HG02759 (cell line): ENCODE results near the gene ETS1.

Experiments used
- ATAC-seq: cut with Tn5 transposase; IDR thresholded peaks from one replicate; pipeline ENCODE4 v1.9.1; 2021; ENCODE audit warnings: mild to moderate bottlenecking, moderate library complexity; ENCODE audit not compliant: unreplicated experiment

The ETS1 gene

DNA sequence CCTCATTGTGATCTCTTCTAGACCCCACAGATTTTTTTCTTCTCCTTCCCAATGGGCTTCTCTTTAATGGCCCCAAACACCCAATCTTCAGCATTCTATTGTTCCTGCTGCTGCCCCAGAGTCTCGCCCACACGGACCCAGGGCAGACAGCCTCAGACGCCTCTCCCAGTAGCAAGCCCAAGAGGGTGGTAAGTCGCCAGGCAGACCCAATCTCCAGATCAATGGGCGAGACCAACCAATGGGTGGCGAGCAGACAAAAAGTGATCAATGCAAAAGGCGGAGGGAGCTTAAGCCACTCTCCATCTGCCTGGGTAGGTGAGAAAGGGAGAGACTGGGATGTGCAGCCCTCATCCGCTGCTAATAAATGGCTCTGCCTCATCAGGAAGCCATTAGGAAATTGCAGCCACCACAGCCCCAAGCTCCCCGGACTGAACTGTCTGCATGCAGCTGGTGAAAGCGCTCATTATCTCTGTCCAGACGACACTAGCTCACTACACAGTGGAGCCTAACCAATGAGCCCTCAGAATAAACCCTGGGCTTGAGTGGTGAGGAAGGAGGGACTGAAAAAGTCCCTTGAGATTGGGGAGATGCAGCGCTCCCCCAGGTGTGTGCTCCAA lies 81.8 kb downstream of the ETS1 start:
- ATAC-seq, result no peak

GRCh38 chr11:128504486-128504885 lies 82.9 kb downstream of the ETS1 start:
- ATAC-seq, result no peak

- no peak for ATAC-seq
Observed at GRCh38 chr11:128503245-128503991, 83.9 kb downstream of the ETS1 start.

DNA sequence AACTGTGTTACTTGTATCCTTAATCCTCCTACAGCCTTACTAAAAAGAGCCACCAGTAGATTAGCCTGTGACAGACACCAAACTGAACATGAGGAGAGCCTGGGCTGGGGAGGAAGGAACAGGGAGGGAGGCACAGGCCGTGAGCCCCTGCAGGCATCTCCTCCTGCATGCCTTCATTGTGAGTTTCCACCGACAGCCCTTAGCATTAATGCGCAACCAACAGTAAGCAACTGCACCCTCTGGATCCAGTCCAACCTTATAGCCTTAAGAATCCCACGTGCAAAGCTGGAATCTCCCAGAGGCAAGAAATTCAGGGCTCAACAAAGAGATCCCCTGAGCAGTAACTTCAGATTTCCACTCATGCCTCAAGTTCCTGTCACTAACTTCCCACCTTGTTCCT lies 84.6 kb downstream of the ETS1 start:
- ATAC-seq, result no peak

- ATAC-seq, result no peak
Observed at GRCh38 chr11:128501632-128502549, 85.5 kb downstream of the ETS1 start.

GRCh38 chr11:128501008-128501407 lies 86.3 kb downstream of the ETS1 start:
- no peak for ATAC-seq

DNA sequence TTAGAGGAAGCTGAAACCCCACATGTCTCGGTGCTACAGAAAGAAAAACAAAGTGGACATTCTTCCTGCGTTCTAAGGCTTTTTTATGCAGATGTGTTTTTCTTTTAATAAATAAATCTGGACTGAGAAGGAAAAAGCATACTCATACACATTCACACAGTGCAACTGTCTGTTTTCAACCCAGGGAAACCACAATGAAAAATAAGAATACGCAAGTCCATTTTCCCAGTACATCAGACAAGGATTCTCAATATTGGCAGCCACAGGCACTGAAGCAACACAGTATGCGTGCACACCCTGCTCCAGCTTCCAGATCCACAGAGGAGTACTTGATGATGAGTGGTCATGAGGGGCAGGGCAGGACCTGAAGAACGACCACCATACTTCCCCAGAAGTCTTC lies 86.9 kb downstream of the ETS1 start:
- ATAC-seq, result no peak

- ATAC-seq, result no peak
Observed at GRCh38 chr11:128499613-128500253, 87.6 kb downstream of the ETS1 start.

GRCh38 chr11:128498721-128499245 lies 88.6 kb downstream of the ETS1 start:
- no peak for ATAC-seq

DNA sequence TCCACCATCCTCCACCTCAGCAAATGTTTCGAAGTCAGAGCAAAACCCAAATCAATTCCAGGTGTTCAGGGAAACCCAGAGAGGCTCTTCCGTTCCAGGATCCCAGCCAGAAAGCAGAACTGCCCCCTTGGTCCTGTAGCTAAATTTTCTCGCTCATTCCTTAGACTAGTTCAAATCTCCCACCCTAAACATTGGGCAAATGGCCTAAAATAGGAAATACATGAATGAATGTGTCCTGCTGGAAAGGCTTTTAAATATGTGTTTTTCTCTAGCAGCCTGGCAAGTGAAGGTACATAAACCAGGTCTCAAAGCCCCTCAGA lies 89.6 kb downstream of the ETS1 start:
- ATAC-seq, result no peak

GRCh38 chr11:128497061-128497775 lies 90.1 kb downstream of the ETS1 start:
- peak; percentile 83 for ATAC-seq

DNA sequence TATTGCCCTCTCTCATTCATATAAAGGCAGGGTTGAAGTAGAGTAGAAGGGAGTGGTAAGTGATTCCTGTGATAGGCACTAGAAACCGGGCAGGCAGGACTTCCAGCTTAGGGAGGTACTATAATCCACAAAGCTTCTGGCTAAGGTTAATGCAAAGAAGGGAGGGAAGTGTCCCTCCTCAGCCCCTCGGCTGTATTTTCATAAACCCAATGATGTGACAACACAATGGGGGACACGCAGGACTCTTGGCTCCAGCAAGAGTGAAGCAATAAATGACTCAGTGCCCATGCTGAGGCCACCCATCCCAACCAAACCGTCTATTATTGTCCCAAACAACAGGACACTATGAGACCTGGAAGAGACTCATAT lies 90.7 kb downstream of the ETS1 start:
- no peak for ATAC-seq

DNA sequence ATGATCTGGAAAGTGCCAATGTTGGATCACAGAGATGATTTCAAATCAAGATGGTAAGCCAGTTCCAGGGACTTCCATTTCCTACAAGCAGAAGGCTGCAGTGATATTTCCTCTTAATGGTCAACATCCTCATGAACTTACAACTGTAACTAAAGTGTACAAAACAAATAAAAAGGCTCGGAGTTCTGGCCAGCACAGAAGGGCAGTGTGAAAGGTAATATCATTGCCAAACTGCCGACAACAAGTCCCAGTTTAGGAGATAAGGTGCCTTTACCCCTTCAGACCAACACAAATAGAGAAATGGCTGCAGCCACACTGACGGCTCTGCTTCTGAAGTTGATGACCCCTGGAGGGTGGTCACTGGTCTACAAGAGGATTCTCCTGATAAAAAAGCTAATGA lies 91.1 kb downstream of the ETS1 start:
- no peak for ATAC-seq

DNA sequence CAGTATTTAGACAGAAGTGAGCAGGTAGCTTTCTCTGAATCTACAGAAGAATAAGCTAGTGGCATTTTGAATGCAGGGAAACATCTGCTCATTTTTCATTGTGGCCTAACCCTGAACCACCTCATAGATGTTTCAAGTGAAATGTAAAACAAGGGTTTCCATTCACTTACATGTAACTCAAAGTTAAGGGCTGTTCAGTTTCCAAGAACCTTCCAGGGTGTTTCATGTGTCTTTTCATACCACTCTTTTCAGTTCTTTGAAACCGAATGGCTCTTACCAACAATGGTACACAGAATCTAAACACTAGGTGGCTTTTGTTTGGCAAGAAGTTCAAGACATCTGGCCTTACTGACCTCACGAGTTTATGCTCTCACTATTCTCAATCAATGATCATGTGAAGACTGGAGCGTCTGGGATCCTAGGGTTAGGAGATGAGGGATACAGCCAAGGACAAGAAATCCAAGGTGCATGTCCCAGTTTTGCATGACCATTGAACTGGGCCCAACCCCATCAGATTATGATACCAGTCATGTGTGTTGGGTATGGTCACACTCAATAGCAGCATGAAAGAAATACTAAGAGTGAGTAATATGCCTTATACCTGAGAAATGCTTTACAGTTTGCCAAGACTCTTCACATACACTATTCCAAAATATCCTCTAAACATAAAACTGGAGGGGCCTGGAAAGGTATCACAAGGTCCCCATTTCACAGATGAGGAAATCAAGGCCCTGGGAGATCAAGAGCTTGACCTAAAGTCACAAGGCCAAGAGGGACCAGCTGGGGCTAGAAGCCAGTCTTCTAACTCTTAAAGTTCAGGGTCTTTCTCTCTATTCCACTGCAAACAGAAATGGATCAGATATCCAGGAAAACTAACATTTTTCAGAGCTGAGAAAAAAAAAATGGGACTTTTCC lies 92.7 kb downstream of the ETS1 start:
- ATAC-seq, result no peak

DNA sequence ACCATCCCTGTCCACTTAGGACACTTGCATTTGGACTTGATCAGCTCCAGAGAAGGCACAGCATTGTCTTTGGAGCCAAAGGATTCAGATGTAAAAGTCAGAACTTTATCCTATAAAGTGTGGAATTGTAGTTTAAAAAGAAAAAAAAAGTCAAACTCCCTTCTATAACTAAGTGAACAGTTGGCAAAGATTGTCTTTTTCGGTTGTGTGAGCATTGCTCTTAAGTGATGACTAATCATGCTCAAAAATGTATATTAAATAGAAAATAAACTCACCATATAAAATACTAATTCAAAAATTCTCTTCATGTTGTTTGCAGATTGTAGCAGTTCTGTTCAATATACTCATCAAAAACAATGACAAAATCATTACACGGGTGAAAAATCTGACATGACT lies 93.8 kb downstream of the ETS1 start:
- no peak for ATAC-seq

GRCh38 chr11:128492903-128493569 lies 94.3 kb downstream of the ETS1 start:
- ATAC-seq, result no peak

- no peak for ATAC-seq
Observed at GRCh38 chr11:128492461-128492860, 94.9 kb downstream of the ETS1 start.

DNA sequence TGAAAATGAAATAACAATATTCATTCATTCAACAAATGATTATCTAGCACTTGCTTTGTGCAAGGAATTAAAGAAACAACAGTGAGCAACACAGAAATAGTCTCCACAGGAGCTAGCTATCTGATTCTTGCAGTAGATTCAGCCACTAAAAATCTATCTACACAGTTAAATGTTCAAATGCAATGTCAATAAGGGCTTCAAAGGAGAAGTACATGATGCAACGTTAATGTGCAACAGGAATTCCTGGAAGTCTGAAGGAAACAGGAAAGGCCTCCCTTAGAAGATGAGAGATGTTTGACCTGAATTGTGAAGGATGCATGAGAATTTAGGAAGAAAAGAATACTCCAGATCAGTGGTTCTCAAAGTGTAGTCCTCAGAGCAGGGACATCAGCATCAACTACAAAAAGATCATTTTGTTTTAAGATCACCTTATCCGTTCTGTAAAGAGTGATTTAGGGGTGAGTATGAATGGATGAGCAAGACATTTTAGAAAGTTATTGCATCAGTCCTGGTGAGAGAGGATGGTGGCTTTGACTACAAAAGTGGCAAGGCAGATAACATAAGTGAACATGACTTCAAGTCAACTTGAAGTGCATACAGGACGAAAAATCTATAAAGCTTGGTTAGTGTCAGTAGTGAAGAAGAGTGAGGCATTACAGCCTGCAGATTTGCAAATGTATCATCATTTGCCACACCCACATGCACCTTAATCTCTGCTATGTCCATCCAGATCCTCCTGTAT lies 96.0 kb downstream of the ETS1 start:
- no peak for ATAC-seq
